NCI-H748 treated with DMSO at 0.1 percent for 48 hours (cell line): ENCODE results near the gene ASPG.
A peak's percentile ranks its signal among the peaks of the same experiment; 100 is the strongest.

Experiments
- DNase-seq: peaks from one replicate; lab custom pipeline; 2025; lab: John Stamatoyannopoulos, UW

The ASPG gene

GRCh38 chr14:104116756-104117340 lies 31.3 kb downstream of the ASPG start:
- DNase-seq = no peak

- no peak for DNase-seq
These were observed 32.0 kb downstream of the ASPG start for GRCh38 chr14:104117341-104118005.

GRCh38 chr14:104118006-104118844 lies 32.7 kb downstream of the ASPG start:
- no peak for DNase-seq

GRCh38 chr14:104119119-104119487 lies 33.6 kb downstream of the ASPG start:
- DNase-seq = no peak

- DNase-seq = no peak
These were observed 34.2 kb downstream of the ASPG start for GRCh38 chr14:104119488-104120251.

- DNase-seq = no peak
These were observed 34.8 kb downstream of the ASPG start for GRCh38 chr14:104120281-104120741.

GRCh38 chr14:104121142-104121541 lies 35.6 kb downstream of the ASPG start:
- DNase-seq = no peak

- no peak for DNase-seq
These were observed 38.4 kb downstream of the ASPG start for GRCh38 chr14:104123879-104124278.

GRCh38 chr14:104125011-104125410 lies 39.5 kb downstream of the ASPG start:
- DNase-seq = no peak

- DNase-seq = no peak
These were observed 41.3 kb downstream of the ASPG start for GRCh38 chr14:104126753-104127152.

GRCh38 chr14:104128981-104129380 lies 43.5 kb downstream of the ASPG start:
- DNase-seq = no peak

GRCh38 chr14:104129556-104129955 lies 44.1 kb downstream of the ASPG start:
- DNase-seq = no peak

- DNase-seq = peak; percentile 41
These were observed 45.6 kb downstream of the ASPG start for GRCh38 chr14:104130974-104131651.

- no peak for DNase-seq
These were observed 46.6 kb downstream of the ASPG start for GRCh38 chr14:104131968-104132732.

- no peak for DNase-seq
These were observed 47.5 kb downstream of the ASPG start for GRCh38 chr14:104132981-104133380.

- no peak for DNase-seq
These were observed 48.0 kb downstream of the ASPG start for GRCh38 chr14:104133496-104133895.

GRCh38 chr14:104134061-104134965 lies 48.8 kb downstream of the ASPG start:
- DNase-seq = no peak

- peak; percentile 56 for DNase-seq
These were observed 49.8 kb downstream of the ASPG start for GRCh38 chr14:104135121-104135903.

- no peak for DNase-seq
These were observed 50.5 kb downstream of the ASPG start for GRCh38 chr14:104135904-104136471.
